ENCODE results near the gene SRSF11.

GRCh38 chr1:70264839-70265238, 43.7 kb downstream of the SRSF11 start:
- no peak for TF ChIP-seq CHD2 (IDR thresholded peaks at IDR 0.05; ENCODE audit: low read length, partially characterized antibody)
- no peak for TF ChIP-seq YY1 (IDR thresholded peaks at IDR 0.05; ENCODE audit: low read depth)
- no peak for TF ChIP-seq TEAD4 (IDR thresholded peaks at IDR 0.05; ENCODE audit: borderline replicate concordance, insufficient read depth)
- TF ChIP-seq FOXM1 (IDR thresholded peaks at IDR 0.05; ENCODE audit: low read depth) = no peak
- no peak for TF ChIP-seq REST (IDR thresholded peaks at IDR 0.05; ENCODE audit: low read depth, low read length)
- no peak for TF ChIP-seq SMC3 (IDR thresholded peaks at IDR 0.05; ENCODE audit: low read depth, low read length)
- TF ChIP-seq CTCF (IDR thresholded peaks at IDR 0.05) = no peak
